ENCODE results near the gene SLC1A2. TPM values are rescaled to one million over a fixed set of nuclear protein-coding genes. Genes with fewer than 3 reads are reported as not detected.

SLC1A2 gene
- total RNA-seq, 1 donor from 2014 or later, result 0.41 TPM

GRCh38 chr11:35274909-35275785 lies 144.2 kb downstream of the SLC1A2 start:
- peaks cover 11% of the 10 kb centered on the region for H3K4me1 Mint-ChIP-seq (ENCODE audit: unreplicated experiment)
- peaks cover 11% of the 10 kb centered on the region for H3K27me3 Mint-ChIP-seq (ENCODE audit: unreplicated experiment)
- H3K36me3 Mint-ChIP-seq (ENCODE audit: low read depth, unreplicated experiment), result no peaks in the 10 kb centered on the region
- H3K9me3 Mint-ChIP-seq (ENCODE audit: unreplicated experiment), result no peaks in the 10 kb centered on the region
- no peak for TF ChIP-seq CTCF (IDR thresholded peaks at IDR 0.05; ENCODE audit: unreplicated experiment)
- no peak overlapping the region for H3K4me3 Mint-ChIP-seq (ENCODE audit: unreplicated experiment)
- H3K27ac Mint-ChIP-seq (ENCODE audit: unreplicated experiment), result no peak overlapping the region
- no peak for DNase-seq (ENCODE audit: low spot score)

- H3K27ac Mint-ChIP-seq (ENCODE audit: unreplicated experiment), result no peak overlapping the region
- H3K36me3 Mint-ChIP-seq (ENCODE audit: low read depth, unreplicated experiment), result no peaks in the 10 kb centered on the region
Observed at GRCh38 chr11:35272391-35272902, 146.9 kb downstream of the SLC1A2 start.

GRCh38 chr11:35271031-35271430 lies 148.3 kb downstream of the SLC1A2 start:
- Mint-ChIP-seq H3K27me3 (ENCODE audit: unreplicated experiment) (peaks cover 7% of the 10 kb centered on the region), H3K4me1 (ENCODE audit: unreplicated experiment) (peaks cover 26% of the 10 kb centered on the region), H3K36me3 (ENCODE audit: low read depth, unreplicated experiment) (no peaks in the 10 kb centered on the region), H3K4me3 (ENCODE audit: unreplicated experiment) (no peak overlapping the region), H3K27ac (ENCODE audit: unreplicated experiment) (no peak overlapping the region), H3K9me3 (ENCODE audit: unreplicated experiment) (no peaks in the 10 kb centered on the region)
- no peak for DNase-seq (ENCODE audit: low spot score)
- no peak for TF ChIP-seq CTCF (IDR thresholded peaks at IDR 0.05; ENCODE audit: unreplicated experiment)

More at GRCh38 chr11:35272391-35272902, 146.9 kb downstream of the SLC1A2 start:
- no peak for DNase-seq (ENCODE audit: low spot score)
- Mint-ChIP-seq H3K9me3 (ENCODE audit: unreplicated experiment) (no peaks in the 10 kb centered on the region), H3K4me3 (ENCODE audit: unreplicated experiment) (no peak overlapping the region), H3K27me3 (ENCODE audit: unreplicated experiment) (peaks cover 7% of the 10 kb centered on the region), H3K4me1 (ENCODE audit: unreplicated experiment) (peaks cover 15% of the 10 kb centered on the region)
- no peak for TF ChIP-seq CTCF (IDR thresholded peaks at IDR 0.05; ENCODE audit: unreplicated experiment)

DNA sequence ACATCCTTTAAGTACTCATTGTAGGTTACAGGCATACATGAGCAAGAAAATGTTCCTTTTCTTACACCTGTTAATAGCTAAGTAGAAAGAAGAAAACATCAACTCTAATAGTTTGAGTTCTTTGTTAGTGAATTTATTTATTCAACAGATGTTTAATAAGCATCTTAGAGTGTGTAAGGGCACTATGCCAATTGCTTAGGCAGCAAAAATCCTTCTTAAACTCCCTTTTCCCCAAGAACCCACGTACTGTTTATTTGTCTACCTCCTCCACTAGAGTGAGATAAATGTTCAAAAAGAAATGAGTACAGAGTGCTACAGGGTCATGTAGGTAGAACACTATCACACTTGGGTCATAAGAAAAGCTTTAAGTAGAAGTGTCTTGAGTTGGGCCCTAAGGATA lies 149.0 kb downstream of the SLC1A2 start:
- DNase-seq (ENCODE audit: low spot score), result no peak
- peaks cover 33% of the 10 kb centered on the region for H3K4me1 Mint-ChIP-seq (ENCODE audit: unreplicated experiment)
- no peaks in the 10 kb centered on the region for H3K9me3 Mint-ChIP-seq (ENCODE audit: unreplicated experiment)
- no peak for TF ChIP-seq CTCF (IDR thresholded peaks at IDR 0.05; ENCODE audit: unreplicated experiment)
- H3K27me3 Mint-ChIP-seq (ENCODE audit: unreplicated experiment), result peaks cover 4% of the 10 kb centered on the region
- no peaks in the 10 kb centered on the region for H3K36me3 Mint-ChIP-seq (ENCODE audit: low read depth, unreplicated experiment)
- H3K4me3 Mint-ChIP-seq (ENCODE audit: unreplicated experiment), result no peak overlapping the region
- no peak overlapping the region for H3K27ac Mint-ChIP-seq (ENCODE audit: unreplicated experiment)

DNA sequence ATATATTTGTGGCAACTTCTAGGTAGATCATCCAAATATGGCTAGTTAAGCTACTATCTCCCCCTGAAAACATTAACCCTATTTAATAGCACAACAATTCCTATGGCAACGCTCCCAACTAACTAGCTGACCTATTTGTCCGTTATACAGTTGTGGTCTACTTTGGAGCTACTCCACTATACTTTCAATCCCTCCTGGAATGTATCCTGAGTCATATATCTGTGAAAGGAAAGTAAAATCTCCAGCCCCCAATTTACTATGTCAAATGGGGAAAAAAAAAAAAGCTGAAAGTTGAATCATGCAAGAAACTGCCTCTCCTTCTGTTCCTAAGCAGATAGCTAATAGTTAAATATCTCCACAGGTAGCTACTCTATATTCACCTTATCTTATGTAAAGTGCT lies 151.9 kb downstream of the SLC1A2 start:
- H3K36me3 Mint-ChIP-seq (ENCODE audit: low read depth, unreplicated experiment), result no peaks in the 10 kb centered on the region

More for the DNA sequence above, 151.9 kb downstream of the SLC1A2 start:
- no peak for TF ChIP-seq CTCF (IDR thresholded peaks at IDR 0.05; ENCODE audit: unreplicated experiment)
- Mint-ChIP-seq H3K9me3 (ENCODE audit: unreplicated experiment) (no peaks in the 10 kb centered on the region), H3K27me3 (ENCODE audit: unreplicated experiment) (peaks cover 2% of the 10 kb centered on the region), H3K4me3 (ENCODE audit: unreplicated experiment) (no peak overlapping the region), H3K4me1 (ENCODE audit: unreplicated experiment) (peaks cover 27% of the 10 kb centered on the region), H3K27ac (ENCODE audit: unreplicated experiment) (no peak overlapping the region)
- DNase-seq (ENCODE audit: low spot score), result no peak
